GM12878 (cell line): Measurements from ENCODE around the gene RPS3. TPM values are rescaled to one million over a fixed set of nuclear protein-coding genes. Genes with fewer than 3 reads are reported as not detected.

Source experiments
- ATAC-seq: fragments of 200-7000 bp; cut with Tn5 transposase; 3 replicates; pipeline ENCODE4 v1.9.1; 2020; ENCODE audit warnings: mild to moderate bottlenecking, moderate library complexity
- BruUV-seq: library from RNA; stranded (reverse); fragments of 400-500 nt; replicated peaks from 2 replicates; lab custom pipeline; 2021; lab: Mats Ljungman, UMichigan
- CTCF ChIA-PET: fragments of 300-600 bp; sonication (Branson Sonifier 250); formaldehyde crosslinking; extraction: SDS; loops from one replicate; lab custom pipeline; 2021; ENCODE audit warnings: inconsistent platforms; lab: Yijun Ruan, JAX
- POLR2A ChIA-PET: fragments of 350-600 bp; formaldehyde crosslinking; extraction: SDS; loops from one replicate; lab custom pipeline; 2021; ENCODE audit warnings: inconsistent platforms; lab: Charles Lee
- RAD21 ChIA-PET: fragments of 300-600 bp; sonication (Branson Sonifier 250); formaldehyde crosslinking; loops from one replicate; lab custom pipeline; 2023; ENCODE audit warnings: antibody characterized with exemption; ENCODE audit not compliant: unreplicated experiment; lab: Charles Lee
- SMC1A ChIA-PET: fragments of 300-600 bp; sonication (Branson Sonifier 250); formaldehyde crosslinking; loops from one replicate; lab custom pipeline; 2023; ENCODE audit not compliant: unreplicated experiment, uncharacterized antibody; lab: Charles Lee
- DNase-seq: peaks from one replicate; pipeline ENCODE4 v3.0.0-alpha.2; 2011; ENCODE audit warnings: low read depth, low spot score
- FAIRE-seq: peaks from 3 replicates; lab custom pipeline; 2011; peaks lifted over from hg19 to GRCh38; lab: Jason Lieb, UNC
- H2AFZ ChIP-seq: 2 replicates; pipeline ENCODE4 v1.6.0; 2011; ENCODE audit warnings: low read depth, low read length, control low read depth; ENCODE audit not compliant: control insufficient read depth
- H3K27ac ChIP-seq: 2 replicates; pipeline ENCODE4 v1.5.1; 2011; ENCODE audit warnings: control low read depth; ENCODE audit not compliant: control insufficient read depth, insufficient read depth
- H3K27me3 ChIP-seq, 2 experiments: replicated peaks in 1 of 2; 2 replicates each; pipeline versions ENCODE4 v1.6.0 to v1.6.1; 2011; ENCODE audit warnings: low read length in 1 of 2; ENCODE audit not compliant: control insufficient read depth in 2 of 2, insufficient read depth in 2 of 2
- H3K36me3 ChIP-seq, 2 experiments: 2 replicates each; pipeline ENCODE4 v1.5.1; 2011; ENCODE audit warnings: low read length in 1 of 2; ENCODE audit not compliant: control insufficient read depth in 2 of 2, insufficient read depth in 2 of 2
- H3K4me1 ChIP-seq: 2 replicates; pipeline ENCODE4 v1.6.1; 2011; ENCODE audit warnings: mild to moderate bottlenecking, low read length, moderate library complexity, mixed read lengths; ENCODE audit not compliant: control insufficient read depth, insufficient read depth
- H3K4me2 ChIP-seq: 2 replicates; pipeline ENCODE4 v1.6.0; 2011; ENCODE audit warnings: control low read depth; ENCODE audit not compliant: control insufficient read depth, insufficient read depth
- H3K4me3 ChIP-seq: fragments of 200-600 bp; sonication (generic); 2 replicates; pipeline ENCODE4 v1.5.1; 2016
- H3K79me2 ChIP-seq: 2 replicates; pipeline ENCODE4 v1.6.0; 2011; ENCODE audit warnings: low read length; ENCODE audit not compliant: control insufficient read depth, insufficient read depth
- H3K9ac ChIP-seq: 2 replicates; pipeline ENCODE4 v1.8.0; 2011; ENCODE audit warnings: low read length, control low read depth, mixed read lengths; ENCODE audit not compliant: control insufficient read depth, insufficient read depth
- H3K9me3 ChIP-seq: replicated peaks from 3 replicates; pipeline ENCODE4 v1.5.1; 2011; ENCODE audit warnings: mild to moderate bottlenecking, low read length; ENCODE audit not compliant: control insufficient read depth, insufficient read depth
- H4K20me1 ChIP-seq: 2 replicates; pipeline ENCODE4 v1.6.0; 2011; ENCODE audit not compliant: control insufficient read depth, insufficient read depth
- CHD4 ChIP-seq: fragments of 200-600 bp; sonication (generic); IDR thresholded peaks from 2 replicates; pipeline ENCODE4 v1.6.1; 2016; ENCODE audit warnings: mild to moderate bottlenecking
- IKZF2 ChIP-seq, 2 experiments: fragments of 450-650 bp; IDR thresholded peaks; 2 replicates each; pipeline ENCODE4 v1.6.1; 2017; ENCODE audit warnings: mild to moderate bottlenecking in 2 of 2, moderate library complexity in 2 of 2
- POLR2A ChIP-seq: IDR thresholded peaks from 2 replicates; pipeline ENCODE4 v1.6.1; 2011; ENCODE audit warnings: low read depth, mild to moderate bottlenecking, low read length
- TBL1XR1 ChIP-seq: IDR thresholded peaks from 2 replicates; pipeline ENCODE4 v1.6.1; 2012; ENCODE audit warnings: low read depth, low read length, improper control_type of control experiment
- TCF12 ChIP-seq: IDR thresholded peaks from 2 replicates; pipeline ENCODE4 v1.6.1; 2011; ENCODE audit warnings: low read depth, mild to moderate bottlenecking, low read length
- WGBS: methylation state at CpG from one replicate; pipeline ENCODE4 v1.1.6; 2016; ENCODE audit warnings: low lambda C conversion rate; ENCODE audit not compliant: insufficient replicate concordance, insufficient coverage; ENCODE audit errors: missing lambda C conversion rate; 5-methylcytosine and 5-hydroxymethylcytosine counted together
- in situ Hi-C: fragments of 300-500 bp; cut with MboI; formaldehyde crosslinking; loops from 9 replicates; pipeline ENCODE4 v1.14.3; 2018; ENCODE audit warnings: mixed read lengths
- intact Hi-C: fragments of 100-400 bp; cut with micrococcal nuclease; formaldehyde crosslinking; loops from one replicate; pipeline ENCODE4 v1.14.2; 2022; ENCODE audit not compliant: unreplicated experiment
- polyA plus RNA-seq, 11 experiments: library from polyadenylated mRNA; depleted of rRNA in 4 of 11; unstranded in 6 of 11; stranded (reverse) in 5 of 11; fragments of >200 nt; fragmentation: Nextera tagmentation in 4 of 11; fragmentation: Illumina TruSeq in 1 of 11; extraction: Ambion mirVana in 4 of 11; extraction: Trizol in 1 of 11; gene quantifications; 1 replicate in 1 of 11; 2 replicates in 10 of 11; pipeline versions ENCODE4 v1.2.1 to v1.2.3, GENCODE V29; 2011 to 2016; ENCODE audit warnings: inconsistent platforms in 2 of 11, missing spikeins in 2 of 11, low read depth in 1 of 11
- total RNA-seq, 4 experiments: library from RNA; depleted of rRNA in 3 of 4; stranded (reverse); fragments of >200 nt in 3 of 4; fragmentation: Illumina TruSeq in 1 of 4; extraction: Trizol in 1 of 4; gene quantifications; 2 replicates each; pipeline versions ENCODE4 v1.2.1 to v1.2.3, GENCODE V29; 2013 to 2021
- TF ChIP-seq, protein P1 (sequence below): IDR thresholded peaks from 2 replicates; pipeline ENCODE4 v1.6.1; 2012; ENCODE audit warnings: improper control_type of control experiment, low read depth, low read length; ENCODE audit not compliant: insufficient replicate concordance
- TF ChIP-seq, protein P2 (sequence below): fragments of 150-350 bp; IDR thresholded peaks from 2 replicates; pipeline ENCODE4 v1.6.1; 2016; ENCODE audit warnings: low read depth, low read length
- TF ChIP-seq, protein P3 (sequence below): IDR thresholded peaks from 2 replicates; pipeline ENCODE4 v1.6.1; 2012; ENCODE audit warnings: low read depth, low read length, improper control_type of control experiment
- TF ChIP-seq, protein P4 (sequence below): IDR thresholded peaks from 2 replicates; pipeline ENCODE4 v1.6.1; 2011; ENCODE audit warnings: low read depth, mild to moderate bottlenecking, low read length, moderate library complexity, borderline replicate concordance; ENCODE audit errors: extremely low read depth

RPS3 gene
- total and polyA plus RNA-seq, 10 of the 15 experiments (the other 5 are each of a cell fraction or from before 2014, with no cell fraction given), result 2,127 to 9,556 (median 4,327) TPM

DNA sequence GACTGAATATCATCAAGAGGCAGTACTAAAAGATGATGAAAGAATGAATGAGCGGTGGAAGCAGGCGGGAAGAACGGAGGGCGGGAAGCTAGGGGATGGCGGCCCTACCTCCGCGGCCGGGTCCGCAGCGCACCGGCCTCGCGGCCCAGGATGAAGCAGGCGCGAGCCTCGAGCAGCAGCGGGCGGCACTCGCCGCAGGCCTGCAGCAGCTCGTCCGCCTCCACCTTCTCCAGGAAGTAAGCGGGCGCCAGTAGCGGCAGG lies 30.3 kb downstream of the RPS3 start:
- no TSS peak for BruUV-seq
- WGBS, result 91% methylated on average over 25 of the region's 25 CpGs
- peak overlapping the region; percentile 50 for H2AFZ ChIP-seq
- DNase-seq, result no peak
- ChIA-PET RAD21 (no interaction called here), SMC1A (no interaction called here)
- H3K4me2 ChIP-seq, result peak overlapping the region; percentile 30; the same call in 1 of the 2 replicates
- no peaks in the 10 kb centered on the region for H3K79me2 ChIP-seq
- H3K27ac ChIP-seq, result no peak overlapping the region
- in situ Hi-C loops, result no loop called here
- H3K36me3 ChIP-seq, result no peaks in the 10 kb centered on the region; a peak in 1 of 4 replicates
- TF ChIP-seq CHD4 (no peak), TBL1XR1 (no peak), POLR2A (no peak), TCF12 (no peak), IKZF2 (IDR thresholded peaks at IDR 0.05) (no peak)
- TF ChIP-seq, protein P1, sequence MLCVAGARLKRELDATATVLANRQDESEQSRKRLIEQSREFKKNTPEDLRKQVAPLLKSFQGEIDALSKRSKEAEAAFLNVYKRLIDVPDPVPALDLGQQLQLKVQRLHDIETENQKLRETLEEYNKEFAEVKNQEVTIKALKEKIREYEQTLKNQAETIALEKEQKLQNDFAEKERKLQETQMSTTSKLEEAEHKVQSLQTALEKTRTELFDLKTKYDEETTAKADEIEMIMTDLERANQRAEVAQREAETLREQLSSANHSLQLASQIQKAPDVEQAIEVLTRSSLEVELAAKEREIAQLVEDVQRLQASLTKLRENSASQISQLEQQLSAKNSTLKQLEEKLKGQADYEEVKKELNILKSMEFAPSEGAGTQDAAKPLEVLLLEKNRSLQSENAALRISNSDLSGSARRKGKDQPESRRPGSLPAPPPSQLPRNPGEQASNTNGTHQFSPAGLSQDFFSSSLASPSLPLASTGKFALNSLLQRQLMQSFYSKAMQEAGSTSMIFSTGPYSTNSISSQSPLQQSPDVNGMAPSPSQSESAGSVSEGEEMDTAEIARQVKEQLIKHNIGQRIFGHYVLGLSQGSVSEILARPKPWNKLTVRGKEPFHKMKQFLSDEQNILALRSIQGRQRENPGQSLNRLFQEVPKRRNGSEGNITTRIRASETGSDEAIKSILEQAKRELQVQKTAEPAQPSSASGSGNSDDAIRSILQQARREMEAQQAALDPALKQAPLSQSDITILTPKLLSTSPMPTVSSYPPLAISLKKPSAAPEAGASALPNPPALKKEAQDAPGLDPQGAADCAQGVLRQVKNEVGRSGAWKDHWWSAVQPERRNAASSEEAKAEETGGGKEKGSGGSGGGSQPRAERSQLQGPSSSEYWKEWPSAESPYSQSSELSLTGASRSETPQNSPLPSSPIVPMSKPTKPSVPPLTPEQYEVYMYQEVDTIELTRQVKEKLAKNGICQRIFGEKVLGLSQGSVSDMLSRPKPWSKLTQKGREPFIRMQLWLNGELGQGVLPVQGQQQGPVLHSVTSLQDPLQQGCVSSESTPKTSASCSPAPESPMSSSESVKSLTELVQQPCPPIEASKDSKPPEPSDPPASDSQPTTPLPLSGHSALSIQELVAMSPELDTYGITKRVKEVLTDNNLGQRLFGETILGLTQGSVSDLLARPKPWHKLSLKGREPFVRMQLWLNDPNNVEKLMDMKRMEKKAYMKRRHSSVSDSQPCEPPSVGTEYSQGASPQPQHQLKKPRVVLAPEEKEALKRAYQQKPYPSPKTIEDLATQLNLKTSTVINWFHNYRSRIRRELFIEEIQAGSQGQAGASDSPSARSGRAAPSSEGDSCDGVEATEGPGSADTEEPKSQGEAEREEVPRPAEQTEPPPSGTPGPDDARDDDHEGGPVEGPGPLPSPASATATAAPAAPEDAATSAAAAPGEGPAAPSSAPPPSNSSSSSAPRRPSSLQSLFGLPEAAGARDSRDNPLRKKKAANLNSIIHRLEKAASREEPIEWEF, result no peak
- TF ChIP-seq, protein P2, sequence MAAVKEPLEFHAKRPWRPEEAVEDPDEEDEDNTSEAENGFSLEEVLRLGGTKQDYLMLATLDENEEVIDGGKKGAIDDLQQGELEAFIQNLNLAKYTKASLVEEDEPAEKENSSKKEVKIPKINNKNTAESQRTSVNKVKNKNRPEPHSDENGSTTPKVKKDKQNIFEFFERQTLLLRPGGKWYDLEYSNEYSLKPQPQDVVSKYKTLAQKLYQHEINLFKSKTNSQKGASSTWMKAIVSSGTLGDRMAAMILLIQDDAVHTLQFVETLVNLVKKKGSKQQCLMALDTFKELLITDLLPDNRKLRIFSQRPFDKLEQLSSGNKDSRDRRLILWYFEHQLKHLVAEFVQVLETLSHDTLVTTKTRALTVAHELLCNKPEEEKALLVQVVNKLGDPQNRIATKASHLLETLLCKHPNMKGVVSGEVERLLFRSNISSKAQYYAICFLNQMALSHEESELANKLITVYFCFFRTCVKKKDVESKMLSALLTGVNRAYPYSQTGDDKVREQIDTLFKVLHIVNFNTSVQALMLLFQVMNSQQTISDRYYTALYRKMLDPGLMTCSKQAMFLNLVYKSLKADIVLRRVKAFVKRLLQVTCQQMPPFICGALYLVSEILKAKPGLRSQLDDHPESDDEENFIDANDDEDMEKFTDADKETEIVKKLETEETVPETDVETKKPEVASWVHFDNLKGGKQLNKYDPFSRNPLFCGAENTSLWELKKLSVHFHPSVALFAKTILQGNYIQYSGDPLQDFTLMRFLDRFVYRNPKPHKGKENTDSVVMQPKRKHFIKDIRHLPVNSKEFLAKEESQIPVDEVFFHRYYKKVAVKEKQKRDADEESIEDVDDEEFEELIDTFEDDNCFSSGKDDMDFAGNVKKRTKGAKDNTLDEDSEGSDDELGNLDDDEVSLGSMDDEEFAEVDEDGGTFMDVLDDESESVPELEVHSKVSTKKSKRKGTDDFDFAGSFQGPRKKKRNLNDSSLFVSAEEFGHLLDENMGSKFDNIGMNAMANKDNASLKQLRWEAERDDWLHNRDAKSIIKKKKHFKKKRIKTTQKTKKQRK, result no peak
- TF ChIP-seq, protein P3, sequence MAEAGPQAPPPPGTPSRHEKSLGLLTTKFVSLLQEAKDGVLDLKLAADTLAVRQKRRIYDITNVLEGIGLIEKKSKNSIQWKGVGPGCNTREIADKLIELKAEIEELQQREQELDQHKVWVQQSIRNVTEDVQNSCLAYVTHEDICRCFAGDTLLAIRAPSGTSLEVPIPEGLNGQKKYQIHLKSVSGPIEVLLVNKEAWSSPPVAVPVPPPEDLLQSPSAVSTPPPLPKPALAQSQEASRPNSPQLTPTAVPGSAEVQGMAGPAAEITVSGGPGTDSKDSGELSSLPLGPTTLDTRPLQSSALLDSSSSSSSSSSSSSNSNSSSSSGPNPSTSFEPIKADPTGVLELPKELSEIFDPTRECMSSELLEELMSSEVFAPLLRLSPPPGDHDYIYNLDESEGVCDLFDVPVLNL, result no peak
- TF ChIP-seq, protein P4, sequence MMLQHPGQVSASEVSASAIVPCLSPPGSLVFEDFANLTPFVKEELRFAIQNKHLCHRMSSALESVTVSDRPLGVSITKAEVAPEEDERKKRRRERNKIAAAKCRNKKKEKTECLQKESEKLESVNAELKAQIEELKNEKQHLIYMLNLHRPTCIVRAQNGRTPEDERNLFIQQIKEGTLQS, result no peak
- TF ChIP-seq, all 136 proteins: peak for 0
- no peak for FAIRE-seq
- peaks cover 2% of the 10 kb centered on the region; the same call in 1 of the 3 replicates for H3K9me3 ChIP-seq
- intact Hi-C loops, result no loop called here
- H3K9ac ChIP-seq, result no peak overlapping the region
- ChIA-PET POLR2A (no interaction called here), CTCF (no interaction called here)
- H3K4me3 ChIP-seq, result no peak overlapping the region
- no peaks in the 10 kb centered on the region; the same call in 1 of the 2 replicates for H4K20me1 ChIP-seq
- no peak for ATAC-seq
- H3K4me1 ChIP-seq, result no peaks in the 10 kb centered on the region
- peaks cover 4 to 14% of the 10 kb centered on the region in 2 experiments for H3K27me3 ChIP-seq
